ENCODE results near the gene HSP90B1.

Gene HSP90B1

GRCh38 chr12:103903993-103904392 is 26.2 kb upstream of the HSP90B1 start:
- TF ChIP-seq, protein P1, sequence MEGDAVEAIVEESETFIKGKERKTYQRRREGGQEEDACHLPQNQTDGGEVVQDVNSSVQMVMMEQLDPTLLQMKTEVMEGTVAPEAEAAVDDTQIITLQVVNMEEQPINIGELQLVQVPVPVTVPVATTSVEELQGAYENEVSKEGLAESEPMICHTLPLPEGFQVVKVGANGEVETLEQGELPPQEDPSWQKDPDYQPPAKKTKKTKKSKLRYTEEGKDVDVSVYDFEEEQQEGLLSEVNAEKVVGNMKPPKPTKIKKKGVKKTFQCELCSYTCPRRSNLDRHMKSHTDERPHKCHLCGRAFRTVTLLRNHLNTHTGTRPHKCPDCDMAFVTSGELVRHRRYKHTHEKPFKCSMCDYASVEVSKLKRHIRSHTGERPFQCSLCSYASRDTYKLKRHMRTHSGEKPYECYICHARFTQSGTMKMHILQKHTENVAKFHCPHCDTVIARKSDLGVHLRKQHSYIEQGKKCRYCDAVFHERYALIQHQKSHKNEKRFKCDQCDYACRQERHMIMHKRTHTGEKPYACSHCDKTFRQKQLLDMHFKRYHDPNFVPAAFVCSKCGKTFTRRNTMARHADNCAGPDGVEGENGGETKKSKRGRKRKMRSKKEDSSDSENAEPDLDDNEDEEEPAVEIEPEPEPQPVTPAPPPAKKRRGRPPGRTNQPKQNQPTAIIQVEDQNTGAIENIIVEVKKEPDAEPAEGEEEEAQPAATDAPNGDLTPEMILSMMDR (IDR thresholded peaks at IDR 0.05; ENCODE audit: low read depth, low read length, poor library complexity, severe bottlenecking), result no peak
- no peak for TF ChIP-seq EZH2phosphoT487 (IDR thresholded peaks at IDR 0.05; ENCODE audit: borderline replicate concordance, low read length)
- Histone ChIP-seq H3K9me2 (replicated peaks; ENCODE audit: control insufficient read depth, low read length) (no peaks in the 10 kb centered on the region; the same call in 1 of the 2 replicates), H3K4me3 (ENCODE audit: low read length) (no peak overlapping the region), H3K4me2 (ENCODE audit: low read length) (no peak overlapping the region), H3K4me1 (ENCODE audit: control insufficient read depth, low read length) (no peaks in the 10 kb centered on the region), H3K9me3 (ENCODE audit: control insufficient read depth, insufficient read depth, low read length) (0 out of 2 replicates have a peak, but pooled peaks cover 6% of the 10 kb centered on the region), H3F3A (ENCODE audit: control insufficient read depth, insufficient read depth) (no peaks in the 10 kb centered on the region), H3K79me2 (ENCODE audit: control insufficient read depth, low read length) (no peaks in the 10 kb centered on the region), H3K27ac (ENCODE audit: low read depth, low read length) (no peak overlapping the region), H3K27me3 (ENCODE audit: control insufficient read depth, low read length) (peaks cover 2% of the 10 kb centered on the region), H3K36me3 (ENCODE audit: control insufficient read depth, low read length) (no peaks in the 10 kb centered on the region), H4K20me1 (ENCODE audit: control insufficient read depth, insufficient read depth, low read depth, low read length) (no peaks in the 10 kb centered on the region)

DNA sequence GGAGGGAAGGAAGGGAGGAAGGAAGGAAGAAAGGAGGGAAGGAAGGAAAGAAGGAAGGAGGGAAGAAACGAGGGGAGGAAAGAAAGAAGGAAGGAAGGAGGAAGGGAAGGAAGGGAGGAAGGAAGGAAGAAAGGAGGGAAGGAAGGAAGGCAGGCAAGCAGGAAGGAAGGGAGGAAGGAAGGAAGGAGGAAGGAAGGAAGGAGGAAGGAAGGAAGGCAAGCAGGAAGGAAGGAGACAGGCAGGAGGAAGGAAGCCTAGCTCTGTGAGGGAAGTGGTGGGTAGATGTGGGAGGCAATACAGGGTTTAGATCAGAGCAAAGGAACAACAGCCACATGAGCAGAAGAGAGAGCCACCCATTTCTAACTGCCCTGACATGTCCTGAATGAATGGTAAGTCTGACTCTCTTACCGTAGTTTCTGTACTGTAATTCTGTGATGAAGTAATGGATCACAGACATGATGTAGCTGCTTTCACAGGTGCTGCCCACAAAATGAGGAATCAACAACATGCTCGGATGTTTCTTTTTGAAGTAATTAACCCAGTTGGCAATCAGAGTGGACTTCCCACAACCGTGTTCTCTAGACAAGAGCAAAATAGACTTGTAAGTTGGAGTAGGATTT is 24.4 kb upstream of the HSP90B1 start:
- Histone ChIP-seq H3K9me2 (replicated peaks; ENCODE audit: control insufficient read depth, low read length) (no peaks in the 10 kb centered on the region; the same call in 1 of the 2 replicates), H3K4me3 (ENCODE audit: low read length) (no peak overlapping the region), H3K4me1 (ENCODE audit: control insufficient read depth, low read length) (no peaks in the 10 kb centered on the region), H4K20me1 (ENCODE audit: control insufficient read depth, insufficient read depth, low read depth, low read length) (no peaks in the 10 kb centered on the region), H3K79me2 (ENCODE audit: control insufficient read depth, low read length) (no peaks in the 10 kb centered on the region), H3K27ac (ENCODE audit: low read depth, low read length) (no peak overlapping the region), H3F3A (ENCODE audit: control insufficient read depth, insufficient read depth) (no peaks in the 10 kb centered on the region), H3K4me2 (ENCODE audit: low read length) (no peak overlapping the region), H3K36me3 (ENCODE audit: control insufficient read depth, low read length) (no peaks in the 10 kb centered on the region), H3K9me3 (ENCODE audit: control insufficient read depth, insufficient read depth, low read length) (0 out of 2 replicates have a peak, but pooled peaks cover 6% of the 10 kb centered on the region), H3K27me3 (ENCODE audit: control insufficient read depth, low read length) (peaks cover 9% of the 10 kb centered on the region)
- TF ChIP-seq, protein P1 (IDR thresholded peaks at IDR 0.05; ENCODE audit: low read depth, low read length, poor library complexity, severe bottlenecking), result no peak
- TF ChIP-seq EZH2phosphoT487 (IDR thresholded peaks at IDR 0.05; ENCODE audit: borderline replicate concordance, low read length), result no peak

DNA sequence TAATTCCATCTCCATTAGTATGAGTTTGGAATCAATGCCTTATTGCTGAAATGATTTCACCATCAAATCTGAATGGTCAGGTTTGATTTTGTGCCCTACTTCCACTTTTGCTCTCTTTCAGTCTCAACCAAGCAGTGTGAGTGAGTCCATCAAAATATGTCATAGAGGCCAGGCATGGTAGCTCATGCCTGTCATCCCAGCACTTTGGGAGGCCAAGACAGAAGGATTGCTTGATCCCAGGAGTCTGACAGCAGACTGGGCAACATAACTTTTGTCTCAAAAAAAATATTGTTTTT is 22.0 kb upstream of the HSP90B1 start:
- H3K27me3 ChIP-seq (ENCODE audit: control insufficient read depth, low read length), result peaks cover 26% of the 10 kb centered on the region
- TF ChIP-seq EZH2phosphoT487 (IDR thresholded peaks at IDR 0.05; ENCODE audit: borderline replicate concordance, low read length), result no peak
- TF ChIP-seq, protein P1 (IDR thresholded peaks at IDR 0.05; ENCODE audit: low read depth, low read length, poor library complexity, severe bottlenecking), result no peak
- H3K27ac ChIP-seq (ENCODE audit: low read depth, low read length), result no peak overlapping the region

More for the DNA sequence above, 22.0 kb upstream of the HSP90B1 start:
- Histone ChIP-seq H3F3A (ENCODE audit: control insufficient read depth, insufficient read depth) (no peaks in the 10 kb centered on the region), H3K4me2 (ENCODE audit: low read length) (no peak overlapping the region), H3K79me2 (ENCODE audit: control insufficient read depth, low read length) (no peaks in the 10 kb centered on the region), H3K36me3 (ENCODE audit: control insufficient read depth, low read length) (no peaks in the 10 kb centered on the region), H3K9me3 (ENCODE audit: control insufficient read depth, insufficient read depth, low read length) (0 out of 2 replicates have a peak, but pooled peaks cover 6% of the 10 kb centered on the region), H3K4me3 (ENCODE audit: low read length) (no peak overlapping the region), H3K4me1 (ENCODE audit: control insufficient read depth, low read length) (no peaks in the 10 kb centered on the region), H4K20me1 (ENCODE audit: control insufficient read depth, insufficient read depth, low read depth, low read length) (no peaks in the 10 kb centered on the region), H3K9me2 (replicated peaks; ENCODE audit: control insufficient read depth, low read length) (no peaks in the 10 kb centered on the region; the same call in 1 of the 2 replicates)

All from DOHH2 (cell line).